ENCODE measurements around the gene PRF1. TPM values are rescaled to one million over a fixed set of nuclear protein-coding genes. Genes with fewer than 3 reads are reported as not detected.

PRF1 gene
- total and polyA plus RNA-seq, 4 donors: 2.5 to 3.1 (median 2.8) TPM

DNA sequence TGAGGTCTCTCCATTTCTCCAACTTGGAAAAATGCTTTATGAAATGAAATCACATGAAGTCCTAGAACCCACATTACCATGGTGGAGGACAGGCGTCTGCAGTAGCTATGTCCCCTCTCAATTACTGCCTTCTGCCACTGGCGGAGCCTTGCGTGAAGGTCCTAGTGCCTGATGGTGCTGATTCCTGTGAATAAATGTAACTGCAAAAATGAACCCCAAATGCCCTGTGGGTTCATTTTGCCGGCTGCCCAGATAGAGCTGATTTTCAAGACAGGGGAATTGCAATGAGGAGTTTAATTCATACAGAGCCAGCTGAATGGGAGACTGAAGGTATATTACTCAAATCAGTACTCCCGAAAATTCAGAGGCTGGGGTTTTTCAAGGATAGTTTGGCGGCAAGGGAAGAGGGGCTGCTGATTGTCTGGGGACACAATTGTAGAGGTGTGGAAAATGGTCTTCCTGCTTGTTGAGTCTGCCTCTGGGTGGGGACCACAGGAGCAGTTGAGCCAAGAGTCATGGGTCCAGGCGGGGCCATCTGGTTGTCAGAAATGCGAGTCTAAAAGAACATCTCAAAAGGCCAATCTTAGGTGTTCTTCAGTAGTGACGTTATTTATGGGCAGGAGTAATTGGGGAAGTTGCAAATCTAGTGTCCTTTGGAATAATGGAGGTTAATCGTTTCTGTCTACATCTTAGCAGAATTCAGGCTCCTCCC, 13.5 kb downstream of the PRF1 start:
- Histone ChIP-seq H3K4me3 (ENCODE audit: low read depth in 1 of 3, low read length in 3 of 3) (no peak overlapping the region), H3K36me3 (ENCODE audit: control insufficient read depth in 4 of 4, insufficient read depth in 3 of 4, low read depth in 1 of 4, low read length in 3 of 4) (no peaks in the 10 kb centered on the region), H3K4me1 (ENCODE audit: control insufficient read depth in 4 of 4, insufficient read depth in 4 of 4, low read length in 3 of 4) (no peaks in the 10 kb centered on the region), H3K27me3 (ENCODE audit: control insufficient read depth in 4 of 4, insufficient read depth in 4 of 4, low read length in 3 of 4) (no peaks in the 10 kb centered on the region), H3K27ac (ENCODE audit: low read depth in 1 of 2, low read length in 2 of 2) (no peak overlapping the region), H3K9me3 (ENCODE audit: control insufficient read depth in 4 of 4, low read length in 3 of 4) (no peaks in the 10 kb centered on the region), H3K9ac (ENCODE audit: low read depth in 1 of 2, low read length in 2 of 2) (no peak overlapping the region)
- DNase-seq (ENCODE audit: low spot score): no peak
- TF ChIP-seq JUND (IDR thresholded peaks at IDR 0.05) (no peak), YY1 (IDR thresholded peaks at IDR 0.05) (no peak), EGR1 (IDR thresholded peaks at IDR 0.05; ENCODE audit: low read depth in 2 of 2) (no peak), GABPA (IDR thresholded peaks at IDR 0.05 in 1 of 2, conservative IDR thresholded peaks at IDR 0.05 in 1 of 2) (no peak), RAD21 (IDR thresholded peaks at IDR 0.05) (no peak), HNF4G (IDR thresholded peaks at IDR 0.05) (no peak), NR2F2 (IDR thresholded peaks at IDR 0.05) (no peak), SP1 (IDR thresholded peaks at IDR 0.05) (no peak), HNF4A (conservative IDR thresholded peaks at IDR 0.05) (no peak), RXRA (IDR thresholded peaks at IDR 0.05) (no peak), FOXA1 (IDR thresholded peaks at IDR 0.05) (no peak), FOXA2 (IDR thresholded peaks at IDR 0.05) (no peak)
- TF ChIP-seq, protein P1, sequence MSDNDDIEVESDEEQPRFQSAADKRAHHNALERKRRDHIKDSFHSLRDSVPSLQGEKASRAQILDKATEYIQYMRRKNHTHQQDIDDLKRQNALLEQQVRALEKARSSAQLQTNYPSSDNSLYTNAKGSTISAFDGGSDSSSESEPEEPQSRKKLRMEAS (IDR thresholded peaks at IDR 0.05): no peak
- TF ChIP-seq, protein P2, sequence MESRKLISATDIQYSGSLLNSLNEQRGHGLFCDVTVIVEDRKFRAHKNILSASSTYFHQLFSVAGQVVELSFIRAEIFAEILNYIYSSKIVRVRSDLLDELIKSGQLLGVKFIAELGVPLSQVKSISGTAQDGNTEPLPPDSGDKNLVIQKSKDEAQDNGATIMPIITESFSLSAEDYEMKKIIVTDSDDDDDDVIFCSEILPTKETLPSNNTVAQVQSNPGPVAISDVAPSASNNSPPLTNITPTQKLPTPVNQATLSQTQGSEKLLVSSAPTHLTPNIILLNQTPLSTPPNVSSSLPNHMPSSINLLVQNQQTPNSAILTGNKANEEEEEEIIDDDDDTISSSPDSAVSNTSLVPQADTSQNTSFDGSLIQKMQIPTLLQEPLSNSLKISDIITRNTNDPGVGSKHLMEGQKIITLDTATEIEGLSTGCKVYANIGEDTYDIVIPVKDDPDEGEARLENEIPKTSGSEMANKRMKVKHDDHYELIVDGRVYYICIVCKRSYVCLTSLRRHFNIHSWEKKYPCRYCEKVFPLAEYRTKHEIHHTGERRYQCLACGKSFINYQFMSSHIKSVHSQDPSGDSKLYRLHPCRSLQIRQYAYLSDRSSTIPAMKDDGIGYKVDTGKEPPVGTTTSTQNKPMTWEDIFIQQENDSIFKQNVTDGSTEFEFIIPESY (IDR thresholded peaks at IDR 0.05): no peak
- TF ChIP-seq, protein P3, sequence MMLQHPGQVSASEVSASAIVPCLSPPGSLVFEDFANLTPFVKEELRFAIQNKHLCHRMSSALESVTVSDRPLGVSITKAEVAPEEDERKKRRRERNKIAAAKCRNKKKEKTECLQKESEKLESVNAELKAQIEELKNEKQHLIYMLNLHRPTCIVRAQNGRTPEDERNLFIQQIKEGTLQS (IDR thresholded peaks at IDR 0.05): no peak
- TF ChIP-seq, protein P4, sequence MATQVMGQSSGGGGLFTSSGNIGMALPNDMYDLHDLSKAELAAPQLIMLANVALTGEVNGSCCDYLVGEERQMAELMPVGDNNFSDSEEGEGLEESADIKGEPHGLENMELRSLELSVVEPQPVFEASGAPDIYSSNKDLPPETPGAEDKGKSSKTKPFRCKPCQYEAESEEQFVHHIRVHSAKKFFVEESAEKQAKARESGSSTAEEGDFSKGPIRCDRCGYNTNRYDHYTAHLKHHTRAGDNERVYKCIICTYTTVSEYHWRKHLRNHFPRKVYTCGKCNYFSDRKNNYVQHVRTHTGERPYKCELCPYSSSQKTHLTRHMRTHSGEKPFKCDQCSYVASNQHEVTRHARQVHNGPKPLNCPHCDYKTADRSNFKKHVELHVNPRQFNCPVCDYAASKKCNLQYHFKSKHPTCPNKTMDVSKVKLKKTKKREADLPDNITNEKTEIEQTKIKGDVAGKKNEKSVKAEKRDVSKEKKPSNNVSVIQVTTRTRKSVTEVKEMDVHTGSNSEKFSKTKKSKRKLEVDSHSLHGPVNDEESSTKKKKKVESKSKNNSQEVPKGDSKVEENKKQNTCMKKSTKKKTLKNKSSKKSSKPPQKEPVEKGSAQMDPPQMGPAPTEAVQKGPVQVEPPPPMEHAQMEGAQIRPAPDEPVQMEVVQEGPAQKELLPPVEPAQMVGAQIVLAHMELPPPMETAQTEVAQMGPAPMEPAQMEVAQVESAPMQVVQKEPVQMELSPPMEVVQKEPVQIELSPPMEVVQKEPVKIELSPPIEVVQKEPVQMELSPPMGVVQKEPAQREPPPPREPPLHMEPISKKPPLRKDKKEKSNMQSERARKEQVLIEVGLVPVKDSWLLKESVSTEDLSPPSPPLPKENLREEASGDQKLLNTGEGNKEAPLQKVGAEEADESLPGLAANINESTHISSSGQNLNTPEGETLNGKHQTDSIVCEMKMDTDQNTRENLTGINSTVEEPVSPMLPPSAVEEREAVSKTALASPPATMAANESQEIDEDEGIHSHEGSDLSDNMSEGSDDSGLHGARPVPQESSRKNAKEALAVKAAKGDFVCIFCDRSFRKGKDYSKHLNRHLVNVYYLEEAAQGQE (IDR thresholded peaks at IDR 0.05): no peak
- TF ChIP-seq, protein P5, sequence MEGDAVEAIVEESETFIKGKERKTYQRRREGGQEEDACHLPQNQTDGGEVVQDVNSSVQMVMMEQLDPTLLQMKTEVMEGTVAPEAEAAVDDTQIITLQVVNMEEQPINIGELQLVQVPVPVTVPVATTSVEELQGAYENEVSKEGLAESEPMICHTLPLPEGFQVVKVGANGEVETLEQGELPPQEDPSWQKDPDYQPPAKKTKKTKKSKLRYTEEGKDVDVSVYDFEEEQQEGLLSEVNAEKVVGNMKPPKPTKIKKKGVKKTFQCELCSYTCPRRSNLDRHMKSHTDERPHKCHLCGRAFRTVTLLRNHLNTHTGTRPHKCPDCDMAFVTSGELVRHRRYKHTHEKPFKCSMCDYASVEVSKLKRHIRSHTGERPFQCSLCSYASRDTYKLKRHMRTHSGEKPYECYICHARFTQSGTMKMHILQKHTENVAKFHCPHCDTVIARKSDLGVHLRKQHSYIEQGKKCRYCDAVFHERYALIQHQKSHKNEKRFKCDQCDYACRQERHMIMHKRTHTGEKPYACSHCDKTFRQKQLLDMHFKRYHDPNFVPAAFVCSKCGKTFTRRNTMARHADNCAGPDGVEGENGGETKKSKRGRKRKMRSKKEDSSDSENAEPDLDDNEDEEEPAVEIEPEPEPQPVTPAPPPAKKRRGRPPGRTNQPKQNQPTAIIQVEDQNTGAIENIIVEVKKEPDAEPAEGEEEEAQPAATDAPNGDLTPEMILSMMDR (IDR thresholded peaks at IDR 0.05; ENCODE audit: low read depth, low read length, missing input control): no peak
- WGBS: 86% methylated on average over 10 of the region's 10 CpGs
